Loucy (cell line): ENCODE measurements around the gene PBX2.

Experiments used
- H2AFZ ChIP-seq: fragments of 200-600 bp; sonication (generic); 2 replicates; pipeline ENCODE4 v1.6.0; 2016; ENCODE audit warnings: antibody characterized with exemption, mild to moderate bottlenecking, low read length, moderate library complexity
- H3F3A ChIP-seq: fragments of 200-600 bp; 2 replicates; pipeline ENCODE4 v1.6.0; 2016; ENCODE audit warnings: antibody characterized with exemption, low read depth, mild to moderate bottlenecking
- H3K27me3 ChIP-seq: fragments of 200-600 bp; sonication (generic); 2 replicates; pipeline ENCODE4 v1.6.1; 2014; ENCODE audit warnings: low read length, mild to moderate bottlenecking; ENCODE audit not compliant: insufficient read depth, poor library complexity, severe bottlenecking
- H3K36me3 ChIP-seq: fragments of 200-600 bp; sonication (generic); 2 replicates; pipeline ENCODE4 v1.6.1; 2016; ENCODE audit warnings: low read length; ENCODE audit not compliant: insufficient read depth
- H3K4me1 ChIP-seq: fragments of 200-600 bp; sonication (generic); 2 replicates; pipeline ENCODE4 v1.5.1; 2014; ENCODE audit warnings: low read length, mild to moderate bottlenecking; ENCODE audit not compliant: insufficient read depth, poor library complexity, severe bottlenecking
- H3K4me2 ChIP-seq: fragments of 200-600 bp; sonication (generic); 2 replicates; pipeline ENCODE4 v1.6.0; 2014; ENCODE audit warnings: antibody characterized with exemption, low read length, low read depth, mild to moderate bottlenecking; ENCODE audit not compliant: poor library complexity, severe bottlenecking
- H3K4me3 ChIP-seq: fragments of 200-600 bp; sonication (generic); 2 replicates; pipeline ENCODE4 v1.5.1; 2014; ENCODE audit warnings: low read length, mild to moderate bottlenecking, mixed read lengths; ENCODE audit not compliant: poor library complexity, severe bottlenecking
- H3K79me2 ChIP-seq: fragments of 200-600 bp; sonication (generic); 2 replicates; pipeline ENCODE4 v1.6.1; 2014; ENCODE audit warnings: low read length; ENCODE audit not compliant: insufficient read depth
- H3K9ac ChIP-seq: fragments of 200-600 bp; sonication (generic); 2 replicates; pipeline ENCODE4 v1.6.0; 2014; ENCODE audit warnings: mild to moderate bottlenecking, low read depth, low read length, moderate library complexity; ENCODE audit not compliant: poor library complexity, severe bottlenecking
- H3K9me2 ChIP-seq: fragments of 200-600 bp; sonication (generic); replicated peaks from 2 replicates; pipeline ENCODE4 v1.6.1; 2016; ENCODE audit warnings: low read depth, low read length, mixed read lengths
- H3K9me3 ChIP-seq: fragments of 200-600 bp; sonication (generic); 2 replicates; pipeline ENCODE4 v1.6.1; 2014; ENCODE audit warnings: mild to moderate bottlenecking, antibody characterized with exemption, low read length, low read depth; ENCODE audit not compliant: insufficient read depth
- H4K20me1 ChIP-seq: fragments of 200-600 bp; sonication (generic); 2 replicates; pipeline ENCODE4 v1.6.0; 2014; ENCODE audit warnings: antibody characterized with exemption, low read length, mild to moderate bottlenecking; ENCODE audit not compliant: insufficient read depth, poor library complexity, severe bottlenecking
- EZH2phosphoT487 ChIP-seq: fragments of 200-600 bp; IDR thresholded peaks from 2 replicates; pipeline ENCODE4 v1.6.1; 2018; ENCODE audit warnings: antibody characterized with exemption, mild to moderate bottlenecking, moderate library complexity, borderline replicate concordance
- TF ChIP-seq, protein P1 (sequence below): fragments of 200-600 bp; sonication (generic); conservative IDR thresholded peaks from 2 replicates; pipeline ENCODE4 v1.5.1; 2014; ENCODE audit warnings: mild to moderate bottlenecking, antibody characterized with exemption, low read length

The PBX2 gene

DNA sequence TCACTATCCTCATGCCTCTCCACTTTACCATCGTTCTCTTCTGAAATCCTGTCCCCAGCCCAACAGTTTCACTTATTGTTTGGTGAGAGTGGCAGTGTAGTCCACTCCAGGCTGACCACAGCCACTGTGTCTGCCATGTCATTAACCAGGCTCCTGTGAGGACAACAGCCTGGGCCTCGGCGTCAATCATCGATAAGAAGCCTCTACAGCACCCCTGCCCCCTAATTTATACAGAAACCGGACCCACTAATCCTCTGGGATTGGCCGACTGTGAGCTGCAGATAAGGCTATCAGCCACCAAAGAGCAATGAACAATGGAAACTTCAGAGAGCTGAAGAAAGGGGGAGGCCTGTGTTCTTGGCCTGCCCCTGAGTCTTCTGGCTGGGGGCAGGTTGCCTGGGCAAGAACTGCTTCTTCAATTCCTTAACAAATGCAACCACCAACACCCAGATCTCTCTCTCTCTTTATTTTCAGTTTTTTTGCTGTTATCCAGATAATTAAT lies 22.2 kb downstream of the PBX2 start:
- H3K79me2 ChIP-seq, result no peaks in the 10 kb centered on the region
- no peaks in the 10 kb centered on the region for H3K27me3 ChIP-seq
- peaks cover 1% of the 10 kb centered on the region for H3K4me1 ChIP-seq
- no peak overlapping the region for H3K4me2 ChIP-seq
- H2AFZ ChIP-seq, result no peak overlapping the region
- H3K9me3 ChIP-seq, result no peaks in the 10 kb centered on the region
- H4K20me1 ChIP-seq, result no peaks in the 10 kb centered on the region
- peaks cover 17% of the 10 kb centered on the region; the same call in 1 of the 2 replicates for H3K36me3 ChIP-seq
- H3K4me3 ChIP-seq, result no peak overlapping the region
- no peaks in the 10 kb centered on the region for H3F3A ChIP-seq
- H3K9me2 ChIP-seq, result no peaks in the 10 kb centered on the region
- TF ChIP-seq, protein P1, sequence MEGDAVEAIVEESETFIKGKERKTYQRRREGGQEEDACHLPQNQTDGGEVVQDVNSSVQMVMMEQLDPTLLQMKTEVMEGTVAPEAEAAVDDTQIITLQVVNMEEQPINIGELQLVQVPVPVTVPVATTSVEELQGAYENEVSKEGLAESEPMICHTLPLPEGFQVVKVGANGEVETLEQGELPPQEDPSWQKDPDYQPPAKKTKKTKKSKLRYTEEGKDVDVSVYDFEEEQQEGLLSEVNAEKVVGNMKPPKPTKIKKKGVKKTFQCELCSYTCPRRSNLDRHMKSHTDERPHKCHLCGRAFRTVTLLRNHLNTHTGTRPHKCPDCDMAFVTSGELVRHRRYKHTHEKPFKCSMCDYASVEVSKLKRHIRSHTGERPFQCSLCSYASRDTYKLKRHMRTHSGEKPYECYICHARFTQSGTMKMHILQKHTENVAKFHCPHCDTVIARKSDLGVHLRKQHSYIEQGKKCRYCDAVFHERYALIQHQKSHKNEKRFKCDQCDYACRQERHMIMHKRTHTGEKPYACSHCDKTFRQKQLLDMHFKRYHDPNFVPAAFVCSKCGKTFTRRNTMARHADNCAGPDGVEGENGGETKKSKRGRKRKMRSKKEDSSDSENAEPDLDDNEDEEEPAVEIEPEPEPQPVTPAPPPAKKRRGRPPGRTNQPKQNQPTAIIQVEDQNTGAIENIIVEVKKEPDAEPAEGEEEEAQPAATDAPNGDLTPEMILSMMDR, result no peak
- TF ChIP-seq EZH2phosphoT487, result no peak
- H3K9ac ChIP-seq, result no peak overlapping the region

DNA sequence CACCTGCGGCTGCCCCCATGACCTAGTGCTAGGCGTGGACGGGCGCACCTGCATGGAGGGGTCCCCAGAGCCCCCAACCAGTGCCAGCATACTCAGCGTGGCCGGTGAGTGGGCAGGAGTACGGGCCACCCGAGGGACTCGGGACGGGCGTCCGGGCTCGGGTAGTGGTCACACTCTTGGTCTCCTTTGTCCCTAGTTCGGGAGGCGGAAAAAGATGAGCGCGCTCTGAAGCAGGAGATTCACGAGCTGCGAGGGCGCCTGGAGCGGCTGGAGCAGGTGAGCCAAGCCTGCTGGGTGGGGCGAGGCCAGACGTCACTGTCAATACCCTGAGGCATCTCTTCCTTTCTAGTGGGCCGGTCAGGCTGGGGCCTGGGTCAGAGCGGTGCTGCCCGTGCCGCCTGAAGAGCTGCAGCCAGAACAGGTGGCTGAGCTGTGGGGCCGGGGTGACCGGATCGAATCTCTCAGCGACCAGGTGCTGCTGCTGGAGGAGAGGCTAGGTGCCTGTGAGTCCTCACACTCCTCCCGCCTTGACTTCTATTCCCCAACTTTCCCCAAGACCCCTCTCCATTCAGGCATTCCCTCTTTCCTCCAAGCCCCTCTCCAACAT lies 22.7 kb downstream of the PBX2 start:
- Histone ChIP-seq H4K20me1 (no peaks in the 10 kb centered on the region), H3K9ac (no peak overlapping the region), H3F3A (no peaks in the 10 kb centered on the region), H3K9me3 (no peaks in the 10 kb centered on the region), H3K4me3 (no peak overlapping the region), H3K9me2 (no peaks in the 10 kb centered on the region), H2AFZ (no peak overlapping the region), H3K4me1 (no peaks in the 10 kb centered on the region), H3K79me2 (no peaks in the 10 kb centered on the region), H3K36me3 (peaks cover 17% of the 10 kb centered on the region; the same call in 1 of the 2 replicates), H3K4me2 (no peak overlapping the region), H3K27me3 (no peaks in the 10 kb centered on the region)
- TF ChIP-seq EZH2phosphoT487, result no peak
- TF ChIP-seq, protein P1, result no peak

DNA sequence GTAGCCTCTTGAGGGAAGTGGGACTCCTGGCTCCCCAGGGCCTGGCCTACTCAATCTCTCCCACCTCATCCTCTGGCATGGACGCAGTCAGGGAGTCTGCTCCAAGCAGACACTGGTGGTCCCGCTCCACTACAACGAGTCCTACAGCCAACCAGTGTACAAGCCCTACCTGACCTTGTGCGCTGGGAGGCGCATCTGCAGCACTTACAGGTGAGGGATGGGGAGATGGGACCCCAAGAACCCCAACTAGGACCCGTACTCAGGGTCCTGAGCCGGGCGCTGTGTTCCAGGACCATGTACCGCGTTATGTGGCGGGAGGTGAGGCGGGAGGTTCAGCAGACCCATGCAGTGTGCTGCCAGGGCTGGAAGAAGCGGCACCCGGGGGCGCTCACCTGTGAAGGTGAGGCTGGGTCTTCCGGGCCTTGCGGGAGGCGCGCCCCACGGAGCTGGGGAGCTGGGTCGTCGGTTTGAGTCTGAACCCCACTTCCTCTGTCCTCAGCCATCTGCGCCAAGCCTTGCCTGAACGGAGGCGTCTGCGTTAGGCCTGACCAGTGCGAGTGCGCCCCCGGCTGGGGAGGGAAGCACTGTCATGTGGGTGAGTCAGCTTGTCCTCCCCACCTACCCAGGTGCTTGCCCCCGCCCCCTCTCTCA lies 23.5 kb downstream of the PBX2 start:
- Histone ChIP-seq H2AFZ (no peak overlapping the region), H3K9me2 (no peaks in the 10 kb centered on the region), H3K9ac (no peak overlapping the region), H3K36me3 (peaks cover 17% of the 10 kb centered on the region; the same call in 1 of the 2 replicates), H3K4me3 (no peak overlapping the region), H3K4me2 (no peak overlapping the region), H4K20me1 (no peaks in the 10 kb centered on the region), H3K9me3 (no peaks in the 10 kb centered on the region), H3K79me2 (no peaks in the 10 kb centered on the region), H3K4me1 (no peaks in the 10 kb centered on the region), H3F3A (no peaks in the 10 kb centered on the region), H3K27me3 (no peaks in the 10 kb centered on the region)
- TF ChIP-seq, protein P1, result no peak
